ENCODE data around the gene RNF144A.

The RNF144A gene

DNA sequence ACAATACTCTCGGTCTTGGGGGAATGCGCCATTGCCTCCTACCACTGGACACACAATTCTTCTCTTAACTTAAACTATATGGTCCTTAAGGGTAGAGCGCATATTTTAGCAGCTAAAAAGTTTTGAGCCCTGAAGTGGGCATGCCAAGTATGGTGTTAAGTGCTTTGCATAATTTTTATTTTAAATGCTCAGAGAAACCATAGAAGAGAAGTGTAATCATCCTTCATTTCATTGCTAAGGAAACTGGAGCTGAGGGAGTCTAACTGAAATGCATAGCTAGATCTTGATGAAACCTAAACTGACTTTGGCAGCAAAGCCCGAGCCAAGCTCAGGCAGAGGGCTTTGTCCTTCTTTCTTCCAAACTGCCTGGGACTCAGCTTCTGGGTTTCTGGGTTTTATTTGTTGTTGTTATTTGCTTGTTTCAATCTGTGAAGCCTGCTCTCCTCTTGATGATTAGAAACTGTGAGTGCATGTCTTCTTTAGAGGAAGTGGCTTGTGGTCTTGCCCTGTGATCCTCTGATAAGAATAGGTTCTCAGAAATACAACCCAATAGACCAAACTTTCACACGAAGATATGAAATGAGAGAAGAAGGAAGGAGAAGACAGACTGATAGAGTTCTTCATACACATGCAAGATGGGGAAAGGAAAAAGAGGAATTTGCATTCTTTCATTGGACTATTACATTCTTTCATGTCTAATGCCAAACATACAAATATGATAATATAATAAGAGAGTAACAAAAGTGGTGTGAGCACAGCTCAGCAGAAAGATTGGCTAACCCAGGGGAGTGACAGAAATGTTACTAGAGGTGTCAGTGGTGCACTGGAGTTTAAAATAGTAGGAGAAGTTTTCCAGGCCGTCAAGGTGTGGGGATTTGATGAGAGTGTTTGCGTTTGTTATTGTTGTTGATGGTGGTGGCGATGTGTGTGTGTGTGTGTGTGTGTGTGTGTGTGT is 7.5 kb upstream of the RNF144A start:
- DNase-seq = no peak

DNA sequence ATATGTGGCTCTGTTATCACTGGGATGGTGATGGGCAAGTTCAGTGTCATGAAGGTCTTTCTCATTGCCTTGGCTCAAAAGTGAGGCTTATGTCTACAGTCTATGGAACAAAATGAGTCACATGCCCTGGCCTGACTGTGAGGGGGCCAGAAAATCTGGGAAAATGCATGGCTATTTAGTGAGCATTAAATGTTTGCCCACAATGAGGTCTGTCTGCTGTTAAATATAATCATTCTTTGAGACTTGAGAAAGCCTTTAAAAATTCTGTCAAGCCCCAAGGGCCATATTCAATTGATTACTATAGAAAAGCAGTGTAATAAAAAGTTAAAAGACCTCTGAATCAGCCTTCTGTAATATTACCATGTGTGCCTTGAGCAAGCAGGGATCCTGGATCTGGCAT is 5.5 kb upstream of the RNF144A start:
- no peak for DNase-seq

DNA sequence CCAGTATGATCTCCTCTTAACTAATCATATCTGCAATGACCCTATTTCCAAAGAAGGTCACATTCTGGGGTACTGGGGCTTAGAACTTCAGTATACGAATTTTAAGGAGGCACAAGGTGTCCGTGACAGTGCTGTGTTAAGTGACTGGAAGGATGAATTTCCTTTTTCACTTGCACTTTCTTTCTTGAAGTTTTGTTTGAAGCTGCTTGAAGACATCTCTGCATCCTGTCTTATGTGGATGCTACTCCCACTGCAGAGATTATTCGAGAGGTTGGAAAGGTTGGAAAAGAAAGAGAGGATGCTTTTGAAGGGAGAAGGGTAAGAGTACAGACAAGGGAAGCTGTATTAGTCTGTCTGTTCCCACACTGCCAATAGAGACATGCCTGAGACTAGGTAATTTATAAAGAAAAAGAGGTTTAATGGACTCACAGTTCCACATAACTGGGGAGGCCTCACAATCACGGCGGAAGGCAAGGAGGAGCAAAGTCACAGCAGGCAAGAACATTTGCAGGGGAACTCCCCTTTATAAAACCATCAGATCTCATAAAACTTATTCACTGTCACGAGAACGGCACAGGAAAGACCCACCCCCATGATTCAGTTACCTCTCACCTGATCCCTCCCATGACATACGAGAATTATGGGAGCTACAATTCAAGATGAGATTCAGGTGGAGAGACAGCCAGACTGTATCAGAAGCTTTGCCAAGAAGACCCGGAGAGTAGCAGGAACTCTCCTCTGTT is 3.6 kb upstream of the RNF144A start:
- no peak for DNase-seq

DNA sequence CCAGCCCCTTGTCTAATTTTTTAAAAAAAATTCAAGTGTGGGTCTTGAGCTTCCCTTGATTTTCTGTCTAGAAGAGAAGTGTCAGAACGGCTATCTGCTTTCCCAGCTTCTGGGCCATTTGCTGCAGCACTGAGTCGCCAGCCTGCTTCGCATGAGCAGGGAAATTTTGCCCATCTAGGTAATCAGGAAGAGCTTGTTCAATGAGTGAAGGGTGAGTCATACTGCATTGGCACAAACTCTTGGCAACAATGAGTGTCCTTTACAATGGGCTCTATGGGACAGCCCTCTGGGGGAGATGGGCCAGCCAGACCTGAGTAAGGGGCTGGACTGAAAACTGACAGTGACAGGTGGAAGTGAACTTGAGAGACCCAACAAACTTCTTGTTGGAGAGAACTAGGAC is 2.4 kb upstream of the RNF144A start:
- DNase-seq = no peak

DNA sequence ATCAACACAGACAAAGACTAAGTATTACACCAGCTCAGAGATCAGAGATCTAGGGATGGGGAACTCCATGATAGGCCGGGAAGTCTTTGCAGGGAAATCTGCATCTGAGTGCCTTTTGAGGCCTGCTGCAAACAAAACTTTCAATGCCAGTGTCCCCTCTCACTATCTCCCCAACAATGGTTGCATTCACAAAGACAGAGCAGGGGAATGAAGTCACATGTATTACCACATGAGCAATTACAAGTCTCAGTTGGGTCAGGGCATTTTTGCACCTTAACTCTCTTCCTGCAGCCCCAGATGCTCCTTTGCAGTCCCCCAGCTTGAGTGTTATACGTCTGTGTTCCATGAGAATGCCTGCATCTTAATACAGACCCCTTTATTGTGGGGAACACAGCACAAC is 1.8 kb upstream of the RNF144A start:
- no peak for DNase-seq

DNA sequence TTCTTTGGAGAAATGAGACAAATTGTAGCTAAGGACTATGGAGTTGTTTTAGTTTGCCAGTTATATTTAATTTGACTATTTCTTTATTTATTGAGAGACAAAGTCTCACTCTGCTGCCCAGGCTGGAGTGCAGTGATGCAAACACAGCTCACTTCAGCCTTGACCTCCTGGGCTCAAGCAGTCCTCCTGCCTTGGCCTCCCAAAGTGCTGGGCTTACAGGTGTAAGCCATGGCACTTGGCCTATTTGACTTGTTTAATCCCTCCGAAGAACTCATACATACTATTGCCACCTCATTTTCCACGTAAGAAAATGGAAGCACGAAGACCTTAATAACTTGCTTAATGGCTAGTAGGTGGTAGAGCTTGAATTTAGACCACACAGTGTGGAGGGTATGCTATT is 988 bp upstream of the RNF144A start:
- DNase-seq = no peak

DNA sequence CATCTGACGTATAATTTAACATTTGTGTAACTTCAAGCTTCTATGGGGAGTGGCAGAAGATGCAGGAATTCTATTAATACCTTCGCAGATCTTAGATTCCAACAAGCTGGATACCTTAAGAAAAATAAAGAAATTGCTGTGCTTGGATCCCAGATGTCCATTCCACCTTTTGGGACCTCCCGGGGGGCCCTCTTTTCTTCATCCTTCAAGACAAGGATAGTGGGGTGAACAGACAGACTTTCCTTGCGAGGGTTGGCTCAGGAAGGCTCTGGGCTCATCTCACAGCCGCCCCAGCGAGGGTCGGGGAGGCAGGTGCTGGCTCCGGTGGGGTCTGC is 509 bp upstream of the RNF144A start:
- no peak for DNase-seq

DNA sequence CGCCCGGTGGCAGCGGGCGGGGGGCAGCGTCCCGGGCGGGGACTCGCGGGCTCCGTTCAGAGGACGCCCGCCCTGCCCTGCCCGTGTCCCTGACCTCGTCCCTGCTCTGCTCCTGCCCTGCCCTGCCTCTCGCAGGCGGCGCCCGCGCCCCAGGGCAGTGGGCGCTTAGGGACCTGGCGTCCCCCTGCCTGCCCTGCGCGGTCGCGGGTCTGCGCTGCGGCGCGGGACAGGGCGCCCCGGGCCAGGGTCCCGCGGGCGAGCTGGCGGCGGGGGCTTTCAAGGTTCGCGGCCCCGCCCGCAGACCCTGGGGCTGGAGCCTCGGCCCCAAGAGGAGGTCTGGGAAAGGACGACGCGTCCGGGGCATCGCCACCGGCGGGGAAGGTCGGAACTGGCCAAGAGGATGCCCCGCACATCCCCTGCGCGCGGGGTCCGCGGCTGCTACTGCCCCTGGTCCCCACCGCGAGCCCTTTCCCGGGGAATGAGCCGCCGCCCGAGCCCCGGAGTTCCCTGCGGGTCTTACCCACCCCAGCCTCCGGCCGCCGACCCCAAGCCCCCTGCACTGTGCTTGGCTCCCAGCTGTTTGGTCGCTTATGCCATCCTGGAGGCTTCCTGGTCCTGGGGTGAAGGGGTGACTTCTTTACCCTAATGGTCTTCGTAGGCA is 679 bp downstream of the RNF144A start:
- DNase-seq = no peak

DNA sequence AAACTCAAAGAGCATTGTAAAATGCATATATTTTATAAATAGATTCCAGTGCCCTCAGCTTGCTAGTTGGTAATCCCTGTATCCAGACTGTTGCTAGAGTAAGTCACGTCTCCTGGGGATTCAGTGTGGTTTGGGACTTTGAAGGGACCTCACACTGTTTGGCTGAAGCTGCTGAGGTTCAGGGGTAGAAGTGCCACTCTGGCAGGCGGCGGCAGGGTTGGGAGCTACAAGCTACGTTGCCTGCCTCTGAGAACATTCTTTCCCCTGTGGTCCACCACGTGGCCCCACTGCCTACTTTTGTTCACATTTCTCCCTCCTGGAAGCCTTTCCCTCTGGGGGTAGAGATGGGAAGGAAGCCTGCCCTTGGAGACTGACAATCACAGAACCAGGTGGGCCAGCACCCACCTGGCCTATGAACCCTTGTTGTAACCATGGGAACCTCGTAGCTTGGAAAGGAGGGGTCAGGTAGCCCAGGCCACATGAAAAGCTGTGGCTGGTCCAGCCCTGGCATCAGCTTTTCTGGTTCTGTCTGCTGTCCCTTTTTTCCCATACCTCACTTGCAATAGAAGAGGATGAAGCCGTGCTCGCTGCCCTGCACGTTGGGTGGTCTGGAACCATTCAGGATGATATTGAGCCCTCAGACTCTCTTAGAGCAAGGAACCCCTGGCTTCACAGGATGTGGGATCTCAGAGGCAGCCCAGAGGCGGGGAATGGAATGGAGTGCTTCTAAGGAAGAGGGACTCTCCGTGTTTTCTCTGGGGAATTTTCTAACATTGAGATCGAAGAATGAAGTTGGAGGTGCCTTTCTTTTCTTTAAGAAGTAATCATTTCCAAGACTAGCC is 2.9 kb downstream of the RNF144A start:
- DNase-seq = no peak

DNA sequence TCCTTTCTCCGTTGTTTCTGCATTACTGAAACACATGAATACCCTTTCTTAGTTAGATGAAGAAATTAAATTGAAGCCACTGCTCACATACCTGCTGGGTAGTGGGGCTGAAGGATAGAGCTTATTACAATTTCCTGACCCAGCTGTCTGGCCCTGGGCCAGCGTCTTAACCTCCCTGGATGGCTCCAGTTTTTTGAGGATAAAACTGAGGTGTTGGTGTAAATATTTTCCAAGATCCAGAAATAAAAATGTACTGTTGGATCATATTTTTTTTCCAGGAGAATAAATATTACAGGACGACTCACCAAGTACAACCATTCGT is 3.5 kb downstream of the RNF144A start:
- DNase-seq = no peak

DNA sequence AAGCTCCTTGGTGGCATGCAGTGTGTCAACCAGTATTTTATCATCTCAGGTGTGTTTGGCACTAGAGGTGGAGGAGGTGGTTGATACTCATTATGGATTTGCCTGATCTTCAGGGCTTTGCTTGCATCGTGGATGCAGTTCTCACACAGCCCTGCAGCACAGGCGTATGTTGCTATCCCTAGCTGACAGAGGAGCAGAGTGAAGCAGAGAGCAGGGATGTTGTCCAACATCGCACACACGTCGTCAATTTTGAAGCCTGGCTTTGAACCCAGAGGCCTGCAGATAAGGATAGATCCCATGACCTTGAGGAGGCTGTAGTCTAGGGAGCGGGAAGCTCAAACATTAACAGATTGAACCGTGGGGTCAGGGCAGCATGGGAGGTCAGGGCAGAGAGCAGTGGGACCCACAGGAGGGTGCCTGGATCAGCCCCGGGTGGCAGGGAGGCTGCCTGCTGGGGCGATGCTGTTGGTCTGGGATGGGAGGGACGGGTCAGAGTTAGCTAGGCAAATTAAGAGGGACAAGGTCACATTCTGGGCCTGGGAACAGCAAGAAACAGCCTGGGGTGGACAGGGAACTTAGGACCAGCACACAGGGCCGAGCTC is 4.2 kb downstream of the RNF144A start:
- no peak for DNase-seq

DNA sequence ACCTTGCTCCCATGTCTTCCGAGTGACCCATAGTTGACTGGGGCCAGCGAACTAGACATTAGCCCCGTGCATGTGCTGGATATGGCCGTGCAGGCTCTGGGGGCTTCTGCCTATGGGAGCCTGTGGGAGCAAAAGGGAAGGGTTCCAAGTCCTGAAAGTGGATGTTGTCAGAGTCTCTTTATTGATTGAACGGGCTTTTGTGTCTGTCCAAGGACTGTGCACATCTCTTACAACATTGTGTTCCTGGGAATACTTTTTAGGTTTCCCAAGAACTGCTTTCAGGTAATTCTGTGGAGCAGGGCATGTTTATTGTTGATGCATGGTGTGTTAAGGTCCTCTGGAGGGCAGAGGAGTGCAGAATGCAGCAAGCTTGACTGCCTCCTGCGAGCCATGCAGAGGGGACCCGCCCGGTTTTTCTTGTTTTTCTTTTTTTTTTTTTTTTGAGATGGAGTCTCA is 5.0 kb downstream of the RNF144A start:
- DNase-seq = no peak

DNA sequence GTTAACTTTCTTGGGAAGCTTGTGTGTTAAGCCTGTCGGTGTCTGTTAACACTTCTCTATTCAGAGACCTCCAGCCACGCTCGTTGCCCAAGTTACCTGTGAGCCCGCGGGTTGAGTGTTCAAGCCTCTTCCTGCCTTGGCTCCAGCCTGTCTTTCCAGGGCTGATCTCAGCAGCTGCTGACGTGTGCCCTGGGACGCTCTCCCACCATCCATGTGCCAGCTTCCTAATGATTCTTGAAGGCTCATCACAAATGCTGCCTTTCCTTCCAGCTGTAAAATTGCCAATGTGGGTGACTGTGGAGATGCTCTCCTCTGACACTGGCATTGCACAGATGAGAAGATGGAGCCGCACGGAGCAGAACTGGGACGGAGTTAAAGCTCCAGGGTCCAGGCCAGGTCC is 6.1 kb downstream of the RNF144A start:
- DNase-seq = no peak

DNA sequence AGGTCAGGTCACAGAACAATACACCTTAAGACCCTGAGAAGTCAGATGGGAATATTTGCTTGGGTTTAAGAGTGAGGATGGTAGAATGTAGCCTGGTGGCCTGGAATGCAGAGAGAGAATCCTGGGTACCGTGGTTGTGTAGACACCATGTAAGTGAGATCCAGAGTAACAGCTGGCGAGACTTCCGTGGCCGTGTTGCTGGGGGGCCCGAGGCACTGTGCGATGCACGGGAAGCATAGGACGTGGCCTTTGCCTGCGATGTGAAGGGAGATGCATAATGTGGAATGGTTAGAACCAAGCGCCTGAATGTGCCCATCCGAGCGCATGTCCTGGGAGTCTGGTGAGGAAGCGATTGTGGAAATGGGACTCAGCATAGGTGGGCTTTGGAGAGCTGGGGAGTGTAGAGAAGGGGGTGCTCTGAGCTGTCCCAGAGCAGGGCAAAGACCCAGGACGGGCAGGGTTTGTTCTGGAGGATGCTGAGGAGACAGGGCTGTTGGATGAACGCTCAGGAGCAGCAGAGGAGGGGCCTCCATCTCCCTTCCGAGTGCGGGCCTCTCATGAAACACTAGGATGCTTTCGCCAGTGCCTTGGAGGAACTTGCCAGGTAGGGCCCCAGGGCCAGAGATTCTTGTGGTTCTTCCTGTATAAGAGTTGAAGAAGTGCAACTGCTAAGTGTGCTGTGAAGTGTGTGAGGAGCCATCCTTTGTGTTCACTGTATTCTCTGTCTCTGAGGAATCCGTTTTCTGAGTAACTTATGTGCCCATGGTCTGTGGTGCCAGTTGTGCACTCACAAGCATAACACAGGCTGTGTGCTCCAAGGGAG is 7.1 kb downstream of the RNF144A start:
- DNase-seq = no peak

DNA sequence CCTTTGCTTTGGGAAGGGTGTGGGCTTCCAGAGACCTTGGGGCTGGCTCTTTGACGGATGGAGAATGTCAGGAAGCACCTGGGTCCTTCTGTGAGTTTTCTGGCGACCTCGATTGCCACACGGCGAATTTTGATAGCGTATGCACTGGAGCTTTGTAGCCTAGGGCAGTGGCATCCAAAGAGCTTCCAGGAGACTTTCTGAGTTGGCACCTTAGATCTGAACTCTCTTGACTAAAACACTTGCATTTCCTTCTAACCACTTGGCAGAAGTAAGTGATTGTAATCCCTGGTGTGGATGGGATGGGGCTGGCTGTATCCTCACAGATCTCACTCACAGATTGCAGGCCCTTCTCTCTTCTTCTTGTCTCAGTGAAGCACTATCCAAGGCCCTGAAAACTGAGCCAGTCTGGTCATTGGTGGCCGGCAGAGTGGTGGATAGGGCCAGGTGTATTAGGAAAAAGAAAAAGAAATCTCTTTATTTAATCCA is 7.8 kb downstream of the RNF144A start:
- no peak for DNase-seq

DNA sequence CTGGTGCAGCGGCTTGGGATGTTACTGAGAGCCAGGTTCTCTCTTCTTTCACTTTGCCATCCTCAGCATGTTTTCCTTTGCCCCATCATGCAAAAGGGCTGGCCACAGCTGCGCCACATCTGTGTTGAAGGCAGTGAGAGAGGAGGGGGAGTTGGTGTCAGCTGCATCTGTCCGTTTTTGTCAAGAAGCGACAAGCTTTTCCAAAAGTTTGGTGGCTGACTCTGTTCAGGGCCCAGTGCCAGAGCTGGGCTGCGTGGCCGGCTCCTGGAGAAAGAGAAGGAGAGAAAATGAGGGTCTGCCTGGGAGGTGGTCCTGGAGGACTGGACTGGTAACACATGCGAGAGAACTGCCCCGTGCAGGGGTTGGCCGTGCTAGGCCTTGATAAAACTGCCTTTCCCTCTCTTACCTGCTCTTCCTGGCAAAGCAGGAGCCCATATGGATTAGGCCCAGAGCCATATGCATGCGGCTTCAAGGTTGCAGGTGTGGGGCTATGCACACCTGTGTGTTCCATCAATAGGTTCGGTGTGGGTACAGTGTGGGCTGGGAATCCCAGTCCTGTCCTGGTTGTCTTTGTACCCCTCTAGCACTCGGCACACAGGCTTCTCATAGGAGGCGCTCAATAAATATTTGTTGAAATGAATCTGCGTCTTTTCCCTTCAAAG is 9.0 kb downstream of the RNF144A start:
- DNase-seq = no peak

DNA sequence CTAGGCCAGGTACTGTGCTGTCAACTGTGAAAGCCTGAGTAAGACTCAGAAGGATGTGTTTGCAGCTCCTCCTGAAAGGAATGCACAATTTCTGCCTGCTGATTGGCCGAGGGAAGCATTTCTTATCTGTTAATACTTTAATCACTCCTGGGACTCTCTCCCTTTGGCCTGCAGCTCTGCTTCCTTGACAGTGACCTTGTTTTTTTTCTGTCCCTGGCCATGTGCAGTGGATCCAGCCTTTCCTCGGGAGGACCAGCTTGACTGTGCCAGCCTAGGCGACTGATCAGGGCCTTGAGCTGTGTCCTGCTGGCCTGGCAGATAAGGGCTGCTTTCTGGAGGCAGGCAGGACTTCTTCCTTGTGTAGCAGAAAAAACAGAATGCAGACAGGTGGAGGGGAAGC is 10.0 kb downstream of the RNF144A start:
- no peak for DNase-seq

DNA sequence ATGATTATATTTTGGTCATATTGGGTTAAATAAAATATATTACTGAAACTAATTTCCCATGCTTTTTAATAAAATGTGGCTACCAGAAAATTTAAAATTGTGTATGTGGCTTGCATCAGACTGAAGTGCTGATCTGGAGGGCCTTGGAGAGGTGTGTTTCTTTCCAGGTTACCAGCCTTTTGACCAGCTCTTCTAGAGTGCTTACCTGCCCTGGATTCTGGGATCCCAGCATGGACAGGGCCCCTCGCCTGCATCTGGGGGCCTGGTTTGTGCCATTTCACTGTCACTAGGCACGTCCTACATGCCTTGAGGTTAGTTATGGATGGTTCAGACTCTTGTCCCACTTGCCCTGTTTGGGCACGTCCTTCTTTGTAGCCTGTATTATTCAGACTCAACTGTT is 10.5 kb downstream of the RNF144A start:
- no peak for DNase-seq

DNA sequence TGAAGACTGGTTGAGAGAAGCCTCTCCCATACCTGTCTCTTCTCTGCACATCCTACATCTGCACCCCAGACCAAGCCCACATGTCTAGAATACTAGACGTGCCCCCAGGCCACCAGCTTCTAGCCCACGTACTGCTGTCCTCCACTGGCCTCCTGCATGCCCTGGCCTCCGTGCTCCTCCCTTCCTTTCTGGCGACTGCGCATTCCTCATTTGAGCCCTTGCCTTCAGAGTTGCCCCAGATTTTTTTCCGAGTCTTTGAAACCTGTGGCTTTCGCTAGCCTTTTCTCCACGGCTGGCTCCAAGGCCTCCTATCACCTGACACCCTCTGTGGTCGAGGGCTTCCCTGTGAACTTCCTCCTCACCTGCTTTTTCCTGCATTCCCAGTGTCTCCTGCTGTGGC is 11.2 kb downstream of the RNF144A start:
- no peak for DNase-seq

DNA sequence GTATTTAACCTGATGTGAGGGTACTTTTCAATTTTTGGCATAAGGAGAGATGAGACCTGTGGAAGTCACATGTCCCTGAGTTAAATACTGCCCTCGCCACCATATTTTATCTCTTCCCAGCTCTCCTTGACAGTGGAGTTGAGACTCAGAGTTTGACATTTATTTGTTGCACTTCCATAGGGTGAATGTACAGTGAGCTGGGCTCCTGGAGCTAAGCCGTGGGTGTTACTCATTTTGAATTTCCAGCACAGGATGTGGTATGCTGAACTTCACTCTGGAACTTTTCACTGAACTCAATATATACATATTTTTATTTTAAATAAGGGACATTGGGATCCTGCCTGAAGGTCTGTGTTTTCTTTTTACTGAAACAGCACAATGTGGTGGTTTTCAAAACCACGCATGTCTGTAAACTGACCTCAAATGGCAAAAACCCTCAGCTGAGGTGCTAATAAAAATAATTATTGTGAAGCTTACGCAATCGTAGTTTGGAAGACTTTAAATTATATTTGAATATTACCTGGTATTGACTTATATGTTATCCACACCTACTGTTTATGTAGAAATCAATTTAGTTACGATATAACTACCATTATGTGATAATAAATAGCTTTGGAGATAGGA is 12.1 kb downstream of the RNF144A start:
- no peak for DNase-seq

Data from DMS79 treated with DMSO at 0.1 percent for 48 hours (cell line).